IPS-20b (cell line): ENCODE results near the gene TLE7.

ENCODE experiments used
- H3K27ac ChIP-seq: one replicate; pipeline ENCODE4 v1.5.1; 2013; ENCODE audit warnings: low read length
- H3K27me3 ChIP-seq: 2 replicates; pipeline ENCODE4 v1.6.1; 2013; ENCODE audit warnings: mild to moderate bottlenecking, low read length, inconsistent platforms; ENCODE audit not compliant: insufficient read depth
- H3K36me3 ChIP-seq: 2 replicates; pipeline ENCODE4 v1.6.1; 2013; ENCODE audit warnings: low read depth, mild to moderate bottlenecking, inconsistent platforms, low read length, moderate library complexity; ENCODE audit not compliant: insufficient read depth
- H3K4me1 ChIP-seq: 2 replicates; pipeline ENCODE4 v1.6.1; 2013; ENCODE audit warnings: mild to moderate bottlenecking, control low read depth, inconsistent platforms, low read length, moderate library complexity; ENCODE audit not compliant: insufficient read depth
- H3K4me3 ChIP-seq: 2 replicates; pipeline ENCODE4 v1.5.1; 2013; ENCODE audit warnings: mild to moderate bottlenecking, low read length, inconsistent platforms
- H3K9ac ChIP-seq: 2 replicates; pipeline ENCODE4 v1.6.1; 2013; ENCODE audit warnings: low read depth, mild to moderate bottlenecking, inconsistent platforms, low read length, moderate library complexity
- H3K9me3 ChIP-seq: 2 replicates; pipeline ENCODE4 v1.6.1; 2013; ENCODE audit warnings: mild to moderate bottlenecking, low read depth, low read length, inconsistent platforms; ENCODE audit not compliant: insufficient read depth

Gene TLE7

DNA sequence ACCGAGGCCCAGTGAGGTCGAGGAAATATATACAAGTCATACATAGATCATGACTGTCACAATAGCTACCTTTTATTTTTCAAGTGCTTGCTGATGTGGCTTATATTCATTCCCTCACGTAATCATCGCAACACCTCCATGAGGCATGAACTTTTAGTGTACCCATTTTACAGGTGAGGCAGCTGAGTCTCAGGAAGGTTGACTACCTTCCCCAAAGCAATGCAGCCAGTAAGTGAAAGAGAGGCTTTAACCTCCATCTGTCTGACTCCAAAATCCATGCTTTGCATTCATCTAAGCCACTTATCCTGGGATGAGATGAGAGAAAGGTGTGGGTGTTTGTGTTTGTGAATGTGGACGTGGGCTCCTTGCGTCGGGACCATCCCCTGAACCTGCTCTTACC is 52.5 kb downstream of the TLE7 start:
- H3K9me3 ChIP-seq, result no peaks in the 10 kb centered on the region
- H3K9ac ChIP-seq, result no peak overlapping the region
- no peak overlapping the region for H3K4me3 ChIP-seq
- no peaks in the 10 kb centered on the region for H3K36me3 ChIP-seq
- H3K4me1 ChIP-seq, result peaks cover 20% of the 10 kb centered on the region
- H3K27ac ChIP-seq, result no peak overlapping the region
- no peaks in the 10 kb centered on the region for H3K27me3 ChIP-seq

- H3K4me1 ChIP-seq, result peaks cover 20% of the 10 kb centered on the region
- H3K9me3 ChIP-seq, result no peaks in the 10 kb centered on the region
- no peaks in the 10 kb centered on the region for H3K36me3 ChIP-seq
- peak overlapping the region; percentile 64; the same call in 1 of the 2 replicates for H3K9ac ChIP-seq
- no peaks in the 10 kb centered on the region for H3K27me3 ChIP-seq
- H3K4me3 ChIP-seq, result peak overlapping the region; percentile 34; the same call in 1 of the 2 replicates
- peak overlapping the region; percentile 11 for H3K27ac ChIP-seq
Measured at GRCh38 chr16:71387045-71387871, 54.6 kb downstream of the TLE7 start.

DNA sequence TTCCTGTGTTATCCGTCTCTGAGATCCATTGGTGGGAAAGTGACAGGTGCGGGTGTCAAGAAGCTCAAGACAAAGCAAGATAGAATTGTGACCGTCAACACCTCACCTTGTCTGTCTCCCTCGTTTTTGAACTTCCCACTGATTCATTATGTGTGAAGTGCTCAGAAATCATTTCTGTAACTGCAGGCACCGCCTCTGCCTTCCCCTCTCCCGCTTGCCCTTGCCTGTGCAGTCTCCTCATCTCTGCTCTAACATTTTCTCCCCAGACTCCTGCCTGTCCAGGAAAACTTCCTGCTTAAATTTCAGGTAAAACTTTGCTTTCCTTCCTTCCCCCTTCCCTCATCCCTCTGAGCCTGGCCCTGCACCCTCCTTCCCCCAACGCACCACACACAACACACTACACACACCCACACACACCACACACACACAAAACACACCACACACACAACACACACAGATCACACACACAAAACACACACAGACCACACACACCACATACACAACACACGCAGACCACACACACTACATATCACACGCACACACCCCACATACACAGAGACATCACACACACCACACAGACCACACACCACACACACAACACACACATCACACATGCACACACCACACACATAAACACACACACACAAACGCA is 57.7 kb downstream of the TLE7 start:
- no peaks in the 10 kb centered on the region for H3K27me3 ChIP-seq
- no peaks in the 10 kb centered on the region for H3K9me3 ChIP-seq
- peaks cover 20% of the 10 kb centered on the region for H3K4me1 ChIP-seq
- H3K4me3 ChIP-seq, result no peak overlapping the region
- H3K9ac ChIP-seq, result no peak overlapping the region
- no peaks in the 10 kb centered on the region for H3K36me3 ChIP-seq
- no peak overlapping the region for H3K27ac ChIP-seq

DNA sequence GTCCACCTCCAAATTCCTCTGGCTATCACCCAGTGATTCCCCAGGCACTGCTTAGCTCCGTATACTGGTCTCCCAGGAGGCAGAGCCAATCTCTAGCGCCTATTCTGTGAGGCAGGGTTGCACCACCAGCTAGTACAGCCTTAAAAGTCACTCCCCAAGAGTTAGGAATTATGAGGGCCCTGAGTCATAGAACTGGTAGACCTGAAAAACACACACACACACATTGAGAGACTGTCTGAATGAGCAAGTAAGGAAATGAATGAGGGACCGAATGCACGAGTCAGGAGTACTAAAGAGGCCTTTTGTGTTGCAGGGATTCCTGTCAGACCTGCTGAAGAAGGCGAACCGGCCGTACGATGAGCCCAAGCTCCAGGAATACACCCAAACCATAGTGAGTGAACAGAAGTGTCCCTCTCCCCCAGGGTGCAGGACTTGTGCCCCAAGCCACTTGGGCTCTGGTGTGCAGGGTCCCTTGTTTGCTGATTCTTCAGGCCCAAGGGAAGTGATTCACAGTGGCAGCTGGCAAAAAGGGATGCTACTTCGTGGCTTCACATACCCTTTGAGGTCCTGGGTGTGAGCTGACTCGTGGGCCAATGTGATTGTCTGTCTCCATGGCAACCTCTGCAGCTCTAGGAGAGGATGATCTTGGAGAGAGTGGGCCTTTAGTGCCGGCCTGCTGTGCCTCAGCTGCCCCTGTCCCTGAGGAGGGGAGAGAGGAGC is 58.6 kb downstream of the TLE7 start:
- no peaks in the 10 kb centered on the region for H3K27me3 ChIP-seq
- no peaks in the 10 kb centered on the region for H3K9me3 ChIP-seq
- H3K4me3 ChIP-seq, result no peak overlapping the region
- H3K9ac ChIP-seq, result no peak overlapping the region
- H3K4me1 ChIP-seq, result peaks cover 20% of the 10 kb centered on the region
- H3K36me3 ChIP-seq, result no peaks in the 10 kb centered on the region
- no peak overlapping the region for H3K27ac ChIP-seq

DNA sequence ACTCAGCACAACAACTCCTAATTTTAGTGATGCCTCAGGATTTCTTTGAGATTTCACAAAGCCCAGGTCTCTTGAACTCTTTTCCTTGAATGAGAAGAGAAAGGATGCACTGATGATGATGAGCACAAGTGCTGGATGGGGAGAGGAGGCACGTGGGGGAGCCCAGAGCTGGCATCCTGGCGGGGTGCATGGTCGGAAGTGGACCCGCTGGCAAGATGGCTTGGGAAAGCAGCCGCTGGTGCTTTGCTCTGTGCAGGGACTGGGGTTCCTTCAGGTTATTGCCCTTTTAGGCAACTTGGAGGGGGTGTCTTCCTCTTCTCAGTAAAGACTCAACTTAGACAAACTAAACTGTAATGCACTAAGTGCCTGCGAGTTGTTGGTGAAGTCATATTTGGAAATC is 61.0 kb downstream of the TLE7 start:
- Histone ChIP-seq H3K9ac (no peak overlapping the region), H3K4me3 (no peak overlapping the region), H3K27me3 (no peaks in the 10 kb centered on the region), H3K27ac (no peak overlapping the region), H3K4me1 (no peaks in the 10 kb centered on the region; the same call in 1 of the 2 replicates), H3K36me3 (no peaks in the 10 kb centered on the region), H3K9me3 (no peaks in the 10 kb centered on the region)
